Ishikawa (cell line): Measurements from ENCODE around the gene EXOC3L4.

Experiments used
- CEBPB ChIP-seq: IDR thresholded peaks from 2 replicates; pipeline ENCODE4 v1.6.1; 2012
- EP300 ChIP-seq: IDR thresholded peaks from 2 replicates; pipeline ENCODE4 v1.6.1; 2012; ENCODE audit warnings: borderline replicate concordance
- FOXM1 ChIP-seq: IDR thresholded peaks from 2 replicates; pipeline ENCODE4 v1.6.1; 2012; ENCODE audit warnings: low read depth, borderline replicate concordance
- TAF1 ChIP-seq: IDR thresholded peaks from 2 replicates; pipeline ENCODE4 v1.6.1; 2012; ENCODE audit warnings: low read depth, mild to moderate bottlenecking
- TCF12 ChIP-seq: IDR thresholded peaks from 2 replicates; pipeline ENCODE4 v1.6.1; 2012; ENCODE audit warnings: low read depth
- YY1 ChIP-seq: IDR thresholded peaks from 2 replicates; pipeline ENCODE4 v1.6.1; 2012; ENCODE audit warnings: low read depth
- ZBTB7A ChIP-seq: IDR thresholded peaks from 2 replicates; pipeline ENCODE4 v1.6.1; 2012; ENCODE audit warnings: low read depth
- TF ChIP-seq, protein P1 (sequence below): IDR thresholded peaks from 2 replicates; pipeline ENCODE4 v1.6.1; 2012

DNA sequence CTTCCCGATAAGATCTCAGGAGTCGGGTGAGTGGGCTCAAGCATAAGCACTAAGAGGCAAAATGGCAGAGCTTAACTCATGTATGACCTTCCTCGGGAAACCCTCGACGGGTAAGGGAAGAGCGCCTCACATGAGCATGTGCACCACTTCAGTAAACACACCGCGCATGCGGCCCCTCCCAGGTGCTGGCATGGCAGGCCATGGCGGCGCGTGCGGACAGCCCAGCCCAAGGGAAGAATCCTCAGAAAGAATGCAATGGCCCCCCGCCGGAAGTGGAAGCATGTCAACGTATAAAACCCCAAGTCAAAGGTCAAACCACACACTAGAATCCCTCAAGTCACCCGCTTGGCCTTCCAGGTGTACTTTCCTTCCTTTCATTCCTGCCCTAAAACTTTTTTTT lies 22.1 kb downstream of the EXOC3L4 start:
- TF ChIP-seq, protein P1, sequence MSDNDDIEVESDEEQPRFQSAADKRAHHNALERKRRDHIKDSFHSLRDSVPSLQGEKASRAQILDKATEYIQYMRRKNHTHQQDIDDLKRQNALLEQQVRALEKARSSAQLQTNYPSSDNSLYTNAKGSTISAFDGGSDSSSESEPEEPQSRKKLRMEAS: no peak
- no peak for TF ChIP-seq FOXM1
- no peak for TF ChIP-seq TAF1
- no peak for TF ChIP-seq EP300
- TF ChIP-seq YY1: no peak
- no peak for TF ChIP-seq ZBTB7A
- TF ChIP-seq TCF12: no peak
- no peak for TF ChIP-seq CEBPB
